ENCODE results near the gene ZNF611. TPM values are rescaled to one million over a fixed set of nuclear protein-coding genes. Genes with fewer than 3 reads are reported as not detected.
"Not testable (repeated sequence)": the region's sequence is repeated elsewhere in the genome, so short reads cannot be mapped to it uniquely, and the experiment has no call there.

The ZNF611 gene
- total RNA-seq, 2 experiments from 2014 or later = 26.6 TPM

GRCh38 chr19:52688335-52688734 lies 46.5 kb downstream of the ZNF611 start:
- H3K9me3 Mint-ChIP-seq = peaks cover 18% of the 10 kb centered on the region
- H3K36me3 Mint-ChIP-seq (ENCODE audit: low read depth) = peaks cover 59% of the 10 kb centered on the region
- no peak for DNase-seq
- CTCF ChIA-PET = interaction anchor here (0.5 kb wide), 1 partner anchor 38 kb away, joined by 3 read pairs; no protein-coding TSS in a partner anchor
- no peak overlapping the region for H3K27ac Mint-ChIP-seq
- H3K4me1 Mint-ChIP-seq = peaks cover 41% of the 10 kb centered on the region
- POLR2A ChIA-PET = no interaction called here
- no peak overlapping the region for H3K4me3 Mint-ChIP-seq
- H3K27me3 Mint-ChIP-seq = no peaks in the 10 kb centered on the region

- Mint-ChIP-seq H3K4me3 (no peak overlapping the region), H3K9me3 (peaks cover 16% of the 10 kb centered on the region), H3K27me3 (no peaks in the 10 kb centered on the region), H3K4me1 (peaks cover 41% of the 10 kb centered on the region), H3K27ac (no peak overlapping the region), H3K36me3 (ENCODE audit: low read depth) (peaks cover 63% of the 10 kb centered on the region)
- DNase-seq = no peak
- ChIA-PET CTCF (interaction anchor here (0.5 kb wide), 1 partner anchor 39 kb away, joined by 3 read pairs; no protein-coding TSS in a partner anchor), POLR2A (no interaction called here)
These were observed 47.2 kb downstream of the ZNF611 start for GRCh38 chr19:52687684-52688083.

- H3K27ac Mint-ChIP-seq = no peak overlapping the region
- H3K4me3 Mint-ChIP-seq = no peak overlapping the region
- H3K36me3 Mint-ChIP-seq (ENCODE audit: low read depth) = peaks cover 68% of the 10 kb centered on the region
- CTCF ChIA-PET = no interaction called here
- peaks cover 34% of the 10 kb centered on the region for H3K4me1 Mint-ChIP-seq
- H3K9me3 Mint-ChIP-seq = peaks cover 19% of the 10 kb centered on the region
- H3K27me3 Mint-ChIP-seq = no peaks in the 10 kb centered on the region
- no peak for DNase-seq
- POLR2A ChIA-PET = no interaction called here
These were observed 49.0 kb downstream of the ZNF611 start for GRCh38 chr19:52685811-52686210.

- H3K27me3 Mint-ChIP-seq, CTCF ChIA-PET, POLR2A ChIA-PET, H3K27ac Mint-ChIP-seq, H3K4me3 Mint-ChIP-seq, DNase-seq: not testable (repeated sequence)
- H3K36me3 Mint-ChIP-seq (ENCODE audit: low read depth) = peaks cover 70% of the 10 kb centered on the region
- peaks cover 12% of the 10 kb centered on the region for H3K4me1 Mint-ChIP-seq
- H3K9me3 Mint-ChIP-seq = peaks cover 37% of the 10 kb centered on the region
These were observed 53.6 kb downstream of the ZNF611 start for GRCh38 chr19:52681216-52681615.

- Mint-ChIP-seq H3K9me3 (peaks cover 41% of the 10 kb centered on the region), H3K36me3 (ENCODE audit: low read depth) (peaks cover 71% of the 10 kb centered on the region), H3K4me3 (no peak overlapping the region), H3K27ac (no peak overlapping the region), H3K4me1 (peaks cover 6% of the 10 kb centered on the region), H3K27me3 (no peaks in the 10 kb centered on the region)
- no peak for DNase-seq
- CTCF ChIA-PET = no interaction called here
- POLR2A ChIA-PET = no interaction called here
These were observed 55.2 kb downstream of the ZNF611 start for GRCh38 chr19:52679598-52679997.

- H3K4me3 Mint-ChIP-seq, POLR2A ChIA-PET: not testable (repeated sequence)
These were observed 59.6 kb downstream of the ZNF611 start for GRCh38 chr19:52675239-52675638.

GRCh38 chr19:52673014-52673413 lies 61.8 kb downstream of the ZNF611 start:
- Mint-ChIP-seq H3K4me3 (no peak overlapping the region), H3K4me1 (peaks cover 7% of the 10 kb centered on the region), H3K27me3 (no peaks in the 10 kb centered on the region), H3K27ac (no peak overlapping the region), H3K9me3 (peaks cover 37% of the 10 kb centered on the region), H3K36me3 (ENCODE audit: low read depth) (peaks cover 87% of the 10 kb centered on the region)
- CTCF ChIA-PET = no interaction called here
- no peak for DNase-seq
- POLR2A ChIA-PET = no interaction called here

More at GRCh38 chr19:52675239-52675638, 59.6 kb downstream of the ZNF611 start:
- H3K36me3 Mint-ChIP-seq (ENCODE audit: low read depth) = peaks cover 82% of the 10 kb centered on the region
- H3K27me3 Mint-ChIP-seq, H3K4me1 Mint-ChIP-seq, H3K27ac Mint-ChIP-seq, DNase-seq, CTCF ChIA-PET: not testable (repeated sequence)
- peaks cover 38% of the 10 kb centered on the region for H3K9me3 Mint-ChIP-seq

- H3K36me3 Mint-ChIP-seq (ENCODE audit: low read depth) = peaks cover 92% of the 10 kb centered on the region
- peaks cover 31% of the 10 kb centered on the region for H3K9me3 Mint-ChIP-seq
- H3K4me1 Mint-ChIP-seq = peaks cover 7% of the 10 kb centered on the region
- H3K27me3 Mint-ChIP-seq = no peaks in the 10 kb centered on the region
- no peak overlapping the region for H3K27ac Mint-ChIP-seq
- no peak for DNase-seq
- CTCF ChIA-PET = no interaction called here
- H3K4me3 Mint-ChIP-seq = no peak overlapping the region
- POLR2A ChIA-PET = no interaction called here
These were observed 64.8 kb downstream of the ZNF611 start for GRCh38 chr19:52670046-52670445.

GRCh38 chr19:52669586-52669985 lies 65.3 kb downstream of the ZNF611 start:
- H3K27ac Mint-ChIP-seq = no peak overlapping the region
- H3K36me3 Mint-ChIP-seq (ENCODE audit: low read depth) = peaks cover 92% of the 10 kb centered on the region
- peaks cover 7% of the 10 kb centered on the region for H3K4me1 Mint-ChIP-seq

GRCh38 chr19:52667972-52668371 lies 66.9 kb downstream of the ZNF611 start:
- DNase-seq = no peak
- H3K4me3 Mint-ChIP-seq = no peak overlapping the region
- H3K27ac Mint-ChIP-seq = no peak overlapping the region
- H3K36me3 Mint-ChIP-seq (ENCODE audit: low read depth) = peaks cover 88% of the 10 kb centered on the region
- H3K9me3 Mint-ChIP-seq = peaks cover 32% of the 10 kb centered on the region
- ChIA-PET CTCF (no interaction called here), POLR2A (no interaction called here)
- peaks cover 4% of the 10 kb centered on the region for H3K4me1 Mint-ChIP-seq
- H3K27me3 Mint-ChIP-seq = no peaks in the 10 kb centered on the region

More at GRCh38 chr19:52669586-52669985, 65.3 kb downstream of the ZNF611 start:
- CTCF ChIA-PET = no interaction called here
- Mint-ChIP-seq H3K27me3 (no peaks in the 10 kb centered on the region), H3K9me3 (peaks cover 31% of the 10 kb centered on the region), H3K4me3 (no peak overlapping the region)
- DNase-seq = no peak
- POLR2A ChIA-PET = no interaction called here

- Mint-ChIP-seq H3K27me3 (no peaks in the 10 kb centered on the region), H3K4me3 (no peak overlapping the region), H3K9me3 (peaks cover 39% of the 10 kb centered on the region), H3K36me3 (ENCODE audit: low read depth) (peaks cover 91% of the 10 kb centered on the region), H3K4me1 (peaks cover 4% of the 10 kb centered on the region), H3K27ac (no peak overlapping the region)
- ChIA-PET POLR2A (no interaction called here), CTCF (no interaction called here)
- no peak for DNase-seq
These were observed 68.3 kb downstream of the ZNF611 start for GRCh38 chr19:52666506-52666905.

- no peak overlapping the region for H3K27ac Mint-ChIP-seq
- H3K36me3 Mint-ChIP-seq (ENCODE audit: low read depth) = peaks cover 90% of the 10 kb centered on the region
- POLR2A ChIA-PET = no interaction called here
- no peak overlapping the region for H3K4me3 Mint-ChIP-seq
- CTCF ChIA-PET = no interaction called here
- H3K27me3 Mint-ChIP-seq = no peaks in the 10 kb centered on the region
- H3K4me1 Mint-ChIP-seq = peaks cover 4% of the 10 kb centered on the region
- peaks cover 41% of the 10 kb centered on the region for H3K9me3 Mint-ChIP-seq
- DNase-seq = no peak
These were observed 69.3 kb downstream of the ZNF611 start for GRCh38 chr19:52665529-52665928.

GRCh38 chr19:52665027-52665426 lies 69.8 kb downstream of the ZNF611 start:
- Mint-ChIP-seq H3K9me3 (peaks cover 40% of the 10 kb centered on the region), H3K36me3 (ENCODE audit: low read depth) (peaks cover 90% of the 10 kb centered on the region), H3K4me3 (no peak overlapping the region), H3K4me1 (peaks cover 2% of the 10 kb centered on the region), H3K27me3 (no peaks in the 10 kb centered on the region), H3K27ac (no peak overlapping the region)
- POLR2A ChIA-PET = no interaction called here
- CTCF ChIA-PET = no interaction called here
- no peak for DNase-seq

GRCh38 chr19:52664461-52664860 lies 70.4 kb downstream of the ZNF611 start:
- no peak for DNase-seq
- CTCF ChIA-PET = no interaction called here
- Mint-ChIP-seq H3K9me3 (peaks cover 38% of the 10 kb centered on the region), H3K36me3 (ENCODE audit: low read depth) (peaks cover 90% of the 10 kb centered on the region), H3K4me3 (no peak overlapping the region), H3K4me1 (no peaks in the 10 kb centered on the region), H3K27ac (no peak overlapping the region), H3K27me3 (no peaks in the 10 kb centered on the region)
- POLR2A ChIA-PET = no interaction called here

GRCh38 chr19:52662631-52663030 lies 72.2 kb downstream of the ZNF611 start:
- ChIA-PET CTCF (no interaction called here), POLR2A (no interaction called here)
- H3K27ac Mint-ChIP-seq = no peak overlapping the region
- H3K4me3 Mint-ChIP-seq = no peak overlapping the region
- peaks cover 91% of the 10 kb centered on the region for H3K36me3 Mint-ChIP-seq (ENCODE audit: low read depth)
- peaks cover 38% of the 10 kb centered on the region for H3K9me3 Mint-ChIP-seq
- H3K27me3 Mint-ChIP-seq = no peaks in the 10 kb centered on the region
- no peaks in the 10 kb centered on the region for H3K4me1 Mint-ChIP-seq
- no peak for DNase-seq
